ENCODE measurements around the gene PGF.
A peak's percentile ranks its signal among the peaks of the same experiment; 100 is the strongest.

PGF gene

DNA sequence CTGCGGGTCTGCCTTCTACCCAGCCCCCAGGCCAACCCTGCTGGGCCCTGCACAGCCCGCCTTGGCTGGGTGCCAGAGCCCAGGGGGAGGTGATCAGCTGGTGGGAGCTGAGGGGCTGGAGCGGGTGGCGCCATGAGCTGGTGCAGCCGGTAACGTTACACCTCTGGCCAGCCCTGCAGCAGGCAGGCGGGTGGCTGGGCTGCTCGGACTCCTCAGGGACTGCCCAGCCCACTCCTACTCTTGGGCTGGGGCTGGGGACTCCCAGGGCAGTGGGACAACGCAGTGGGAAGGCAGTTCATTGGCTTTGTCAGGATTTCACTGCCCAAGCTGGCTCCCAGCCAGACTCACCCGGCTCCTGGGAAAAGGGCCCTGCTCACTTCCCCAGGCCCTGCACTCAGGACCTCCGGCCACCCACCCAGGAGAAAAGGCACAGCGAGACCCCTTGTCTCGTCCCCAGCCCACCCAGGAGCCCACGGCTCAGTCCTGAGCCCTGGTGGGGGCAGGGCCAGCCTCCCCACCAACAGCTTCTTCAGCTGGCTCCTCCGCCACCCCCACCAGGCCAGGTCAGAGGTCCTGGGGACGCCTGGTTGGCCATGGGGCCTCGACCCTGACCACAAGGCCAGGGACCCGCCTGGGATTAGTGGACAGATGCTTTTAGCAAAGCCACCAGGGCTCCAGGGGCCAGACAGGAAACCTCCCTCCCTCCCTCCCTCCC lies 1.0 kb downstream of the PGF start (continued):
- TF ChIP-seq, protein P1, sequence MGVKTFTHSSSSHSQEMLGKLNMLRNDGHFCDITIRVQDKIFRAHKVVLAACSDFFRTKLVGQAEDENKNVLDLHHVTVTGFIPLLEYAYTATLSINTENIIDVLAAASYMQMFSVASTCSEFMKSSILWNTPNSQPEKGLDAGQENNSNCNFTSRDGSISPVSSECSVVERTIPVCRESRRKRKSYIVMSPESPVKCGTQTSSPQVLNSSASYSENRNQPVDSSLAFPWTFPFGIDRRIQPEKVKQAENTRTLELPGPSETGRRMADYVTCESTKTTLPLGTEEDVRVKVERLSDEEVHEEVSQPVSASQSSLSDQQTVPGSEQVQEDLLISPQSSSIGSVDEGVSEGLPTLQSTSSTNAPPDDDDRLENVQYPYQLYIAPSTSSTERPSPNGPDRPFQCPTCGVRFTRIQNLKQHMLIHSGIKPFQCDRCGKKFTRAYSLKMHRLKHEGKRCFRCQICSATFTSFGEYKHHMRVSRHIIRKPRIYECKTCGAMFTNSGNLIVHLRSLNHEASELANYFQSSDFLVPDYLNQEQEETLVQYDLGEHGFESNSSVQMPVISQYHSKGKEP (tag by site-specific recombination; IDR thresholded peaks at IDR 0.05) = peak; percentile 45; the same call in 1 of the 2 replicates
- TF ChIP-seq ZFP41 (tag by site-specific recombination; IDR thresholded peaks at IDR 0.05; ENCODE audit: borderline replicate concordance) (no peak), ZFHX2 (tag by site-specific recombination; conservative IDR thresholded peaks at IDR 0.05) (peak; percentile 71), ZNF521 (tag by site-specific recombination; IDR thresholded peaks at IDR 0.05) (no peak), ZNF600 (tag by site-specific recombination; IDR thresholded peaks at IDR 0.05) (peak; percentile 29; the same call in 1 of the 2 replicates), KLF9 (tag by site-specific recombination; IDR thresholded peaks at IDR 0.05; ENCODE audit: low read depth) (no peak), TRIM28 (IDR thresholded peaks at IDR 0.05; ENCODE audit: borderline replicate concordance, low read length) (peak; percentile 86), KLF10 (tag by site-specific recombination; IDR thresholded peaks at IDR 0.05) (peak; percentile 78), ZNF621 (tag by site-specific recombination; IDR thresholded peaks at IDR 0.05) (no peak), PATZ1 (tag by site-specific recombination; IDR thresholded peaks at IDR 0.05) (peak; percentile 75), ZNF169 (tag by site-specific recombination; IDR thresholded peaks at IDR 0.05) (no peak), ZNF148 (tag by site-specific recombination; IDR thresholded peaks at IDR 0.05; ENCODE audit: borderline replicate concordance) (no peak), ZBTB20 (tag by site-specific recombination; IDR thresholded peaks at IDR 0.05) (peak; percentile 53; the same call in 1 of the 2 replicates), EGR2 (tag by site-specific recombination; IDR thresholded peaks at IDR 0.05; ENCODE audit: low read depth) (peak; percentile 25; the same call in 1 of the 2 replicates), ZNF239 (tag by site-specific recombination; IDR thresholded peaks at IDR 0.05) (no peak), ZBTB17 (tag by site-specific recombination; IDR thresholded peaks at IDR 0.05) (peak; percentile 76), ZNF843 (tag by site-specific recombination; IDR thresholded peaks at IDR 0.05) (no peak)
- TF ChIP-seq, protein P2, sequence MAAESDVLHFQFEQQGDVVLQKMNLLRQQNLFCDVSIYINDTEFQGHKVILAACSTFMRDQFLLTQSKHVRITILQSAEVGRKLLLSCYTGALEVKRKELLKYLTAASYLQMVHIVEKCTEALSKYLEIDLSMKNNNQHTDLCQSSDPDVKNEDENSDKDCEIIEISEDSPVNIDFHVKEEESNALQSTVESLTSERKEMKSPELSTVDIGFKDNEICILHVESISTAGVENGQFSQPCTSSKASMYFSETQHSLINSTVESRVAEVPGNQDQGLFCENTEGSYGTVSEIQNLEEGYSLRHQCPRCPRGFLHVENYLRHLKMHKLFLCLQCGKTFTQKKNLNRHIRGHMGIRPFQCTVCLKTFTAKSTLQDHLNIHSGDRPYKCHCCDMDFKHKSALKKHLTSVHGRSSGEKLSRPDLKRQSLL (tag by site-specific recombination; IDR thresholded peaks at IDR 0.05) = no peak
- TF ChIP-seq, protein P3, sequence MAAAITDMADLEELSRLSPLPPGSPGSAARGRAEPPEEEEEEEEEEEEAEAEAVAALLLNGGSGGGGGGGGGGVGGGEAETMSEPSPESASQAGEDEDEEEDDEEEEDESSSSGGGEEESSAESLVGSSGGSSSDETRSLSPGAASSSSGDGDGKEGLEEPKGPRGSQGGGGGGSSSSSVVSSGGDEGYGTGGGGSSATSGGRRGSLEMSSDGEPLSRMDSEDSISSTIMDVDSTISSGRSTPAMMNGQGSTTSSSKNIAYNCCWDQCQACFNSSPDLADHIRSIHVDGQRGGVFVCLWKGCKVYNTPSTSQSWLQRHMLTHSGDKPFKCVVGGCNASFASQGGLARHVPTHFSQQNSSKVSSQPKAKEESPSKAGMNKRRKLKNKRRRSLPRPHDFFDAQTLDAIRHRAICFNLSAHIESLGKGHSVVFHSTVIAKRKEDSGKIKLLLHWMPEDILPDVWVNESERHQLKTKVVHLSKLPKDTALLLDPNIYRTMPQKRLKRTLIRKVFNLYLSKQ (tag by site-specific recombination; IDR thresholded peaks at IDR 0.05; ENCODE audit: borderline replicate concordance) = no peak
- TF ChIP-seq, protein P4, sequence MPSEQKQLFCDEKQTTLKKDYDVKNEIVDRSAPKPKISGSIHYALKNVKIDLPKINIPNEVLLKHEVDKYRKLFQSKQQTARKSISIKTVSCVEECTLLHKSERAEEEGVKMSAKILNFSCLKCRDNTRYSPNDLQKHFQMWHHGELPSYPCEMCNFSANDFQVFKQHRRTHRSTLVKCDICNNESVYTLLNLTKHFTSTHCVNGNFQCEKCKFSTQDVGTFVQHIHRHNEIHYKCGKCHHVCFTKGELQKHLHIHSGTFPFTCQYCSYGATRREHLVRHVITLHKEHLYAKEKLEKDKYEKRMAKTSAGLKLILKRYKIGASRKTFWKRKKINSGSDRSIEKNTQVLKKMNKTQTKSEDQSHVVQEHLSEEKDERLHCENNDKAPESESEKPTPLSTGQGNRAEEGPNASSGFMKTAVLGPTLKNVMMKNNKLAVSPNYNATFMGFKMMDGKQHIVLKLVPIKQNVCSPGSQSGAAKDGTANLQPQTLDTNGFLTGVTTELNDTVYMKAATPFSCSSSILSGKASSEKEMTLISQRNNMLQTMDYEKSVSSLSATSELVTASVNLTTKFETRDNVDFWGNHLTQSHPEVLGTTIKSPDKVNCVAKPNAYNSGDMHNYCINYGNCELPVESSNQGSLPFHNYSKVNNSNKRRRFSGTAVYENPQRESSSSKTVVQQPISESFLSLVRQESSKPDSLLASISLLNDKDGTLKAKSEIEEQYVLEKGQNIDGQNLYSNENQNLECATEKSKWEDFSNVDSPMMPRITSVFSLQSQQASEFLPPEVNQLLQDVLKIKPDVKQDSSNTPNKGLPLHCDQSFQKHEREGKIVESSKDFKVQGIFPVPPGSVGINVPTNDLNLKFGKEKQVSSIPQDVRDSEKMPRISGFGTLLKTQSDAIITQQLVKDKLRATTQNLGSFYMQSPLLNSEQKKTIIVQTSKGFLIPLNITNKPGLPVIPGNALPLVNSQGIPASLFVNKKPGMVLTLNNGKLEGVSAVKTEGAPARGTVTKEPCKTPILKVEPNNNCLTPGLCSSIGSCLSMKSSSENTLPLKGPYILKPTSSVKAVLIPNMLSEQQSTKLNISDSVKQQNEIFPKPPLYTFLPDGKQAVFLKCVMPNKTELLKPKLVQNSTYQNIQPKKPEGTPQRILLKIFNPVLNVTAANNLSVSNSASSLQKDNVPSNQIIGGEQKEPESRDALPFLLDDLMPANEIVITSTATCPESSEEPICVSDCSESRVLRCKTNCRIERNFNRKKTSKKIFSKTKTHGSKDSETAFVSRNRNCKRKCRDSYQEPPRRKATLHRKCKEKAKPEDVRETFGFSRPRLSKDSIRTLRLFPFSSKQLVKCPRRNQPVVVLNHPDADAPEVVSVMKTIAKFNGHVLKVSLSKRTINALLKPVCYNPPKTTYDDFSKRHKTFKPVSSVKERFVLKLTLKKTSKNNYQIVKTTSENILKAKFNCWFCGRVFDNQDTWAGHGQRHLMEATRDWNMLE (tag by site-specific recombination; conservative IDR thresholded peaks at IDR 0.05; ENCODE audit: low read depth) = no peak
- TF ChIP-seq, protein P5, sequence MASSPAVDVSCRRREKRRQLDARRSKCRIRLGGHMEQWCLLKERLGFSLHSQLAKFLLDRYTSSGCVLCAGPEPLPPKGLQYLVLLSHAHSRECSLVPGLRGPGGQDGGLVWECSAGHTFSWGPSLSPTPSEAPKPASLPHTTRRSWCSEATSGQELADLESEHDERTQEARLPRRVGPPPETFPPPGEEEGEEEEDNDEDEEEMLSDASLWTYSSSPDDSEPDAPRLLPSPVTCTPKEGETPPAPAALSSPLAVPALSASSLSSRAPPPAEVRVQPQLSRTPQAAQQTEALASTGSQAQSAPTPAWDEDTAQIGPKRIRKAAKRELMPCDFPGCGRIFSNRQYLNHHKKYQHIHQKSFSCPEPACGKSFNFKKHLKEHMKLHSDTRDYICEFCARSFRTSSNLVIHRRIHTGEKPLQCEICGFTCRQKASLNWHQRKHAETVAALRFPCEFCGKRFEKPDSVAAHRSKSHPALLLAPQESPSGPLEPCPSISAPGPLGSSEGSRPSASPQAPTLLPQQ (tag by site-specific recombination; IDR thresholded peaks at IDR 0.05) = peak; percentile 84
